HEK293 (cell line): ENCODE data around the gene CXorf65.

Experiments used
- CTCF ChIA-PET: fragments of 350-600 bp; formaldehyde crosslinking; extraction: SDS; loops from one replicate; lab custom pipeline; 2021; ENCODE audit warnings: antibody characterized with exemption; lab: Yijun Ruan, JAX
- POLR2A ChIA-PET: fragments of 300-600 bp; formaldehyde crosslinking; extraction: SDS; loops from one replicate; lab custom pipeline; 2020; ENCODE audit warnings: antibody characterized with exemption, inconsistent platforms; lab: Yijun Ruan, JAX
- H3K27ac ChIP-seq: fragments of 200-500 bp; sonication (Bioruptor generic); 2 replicates; pipeline ENCODE4 v1.5.1; 2014; ENCODE audit warnings: low read depth, low read length, control low read depth, inconsistent platforms; ENCODE audit errors: extremely low read depth
- H3K36me3 ChIP-seq, 2 experiments: fragments of 200-500 bp in 1 of 2; sonication (Bioruptor generic) in 1 of 2; 1 replicate in 1 of 2; 2 replicates in 1 of 2; pipeline ENCODE4 v1.5.1; 2014 to 2017; ENCODE audit warnings: inconsistent platforms in 2 of 2, low read length in 2 of 2; ENCODE audit not compliant: control insufficient read depth in 2 of 2, insufficient read depth in 1 of 2
- H3K4me1 ChIP-seq: fragments of 200-500 bp; sonication (Bioruptor generic); 2 replicates; pipeline ENCODE4 v1.5.1; 2014; ENCODE audit warnings: mild to moderate bottlenecking, low read length, inconsistent platforms; ENCODE audit not compliant: control insufficient read depth, insufficient read depth
- H3K4me3 ChIP-seq: 2 replicates; pipeline ENCODE4 v1.5.1; 2011; ENCODE audit warnings: low read depth, mild to moderate bottlenecking, control low read depth, low read length, moderate library complexity
- H3K9me3 ChIP-seq: fragments of 200-500 bp; sonication (Bioruptor generic); 2 replicates; pipeline ENCODE4 v1.5.1; 2014; ENCODE audit warnings: low read depth, low read length, inconsistent platforms; ENCODE audit not compliant: control insufficient read depth, insufficient read depth
- IKZF3 ChIP-seq: fragments of 450-650 bp; IDR thresholded peaks from 2 replicates; pipeline ENCODE4 v1.5.0; 2018; ENCODE audit warnings: missing biosample characterization, mild to moderate bottlenecking, missing genetic modification characterization, moderate library complexity
- WT1 ChIP-seq: fragments of 450-650 bp; formaldehyde crosslinking; IDR thresholded peaks from 2 replicates; pipeline ENCODE4 v1.5.1; 2016; ENCODE audit warnings: missing biosample characterization, missing genetic modification characterization
- ZBTB7A ChIP-seq: fragments of 450-650 bp; formaldehyde crosslinking; IDR thresholded peaks from 2 replicates; pipeline ENCODE4 v1.5.1; 2016; ENCODE audit warnings: low read depth, missing biosample characterization, missing genetic modification characterization
- ZNF433 ChIP-seq: fragments of 450-650 bp; formaldehyde crosslinking; IDR thresholded peaks from 2 replicates; pipeline ENCODE4 v1.5.1; 2016; ENCODE audit warnings: missing biosample characterization, missing genetic modification characterization, low read depth
- ZNF664 ChIP-seq: fragments of 450-650 bp; formaldehyde crosslinking; IDR thresholded peaks from 2 replicates; pipeline ENCODE4 v1.5.1; 2016; ENCODE audit warnings: missing biosample characterization, missing genetic modification characterization
- TF ChIP-seq, protein P1 (sequence below): IDR thresholded peaks from 2 replicates; pipeline ENCODE4 v1.6.1; 2011; ENCODE audit warnings: mild to moderate bottlenecking, low read depth, low read length, borderline replicate concordance
- TF ChIP-seq, protein P2 (sequence below): fragments of 450-650 bp; IDR thresholded peaks from 2 replicates; pipeline ENCODE4 v1.5.1; 2018; ENCODE audit warnings: missing biosample characterization, missing genetic modification characterization

The CXorf65 gene

DNA sequence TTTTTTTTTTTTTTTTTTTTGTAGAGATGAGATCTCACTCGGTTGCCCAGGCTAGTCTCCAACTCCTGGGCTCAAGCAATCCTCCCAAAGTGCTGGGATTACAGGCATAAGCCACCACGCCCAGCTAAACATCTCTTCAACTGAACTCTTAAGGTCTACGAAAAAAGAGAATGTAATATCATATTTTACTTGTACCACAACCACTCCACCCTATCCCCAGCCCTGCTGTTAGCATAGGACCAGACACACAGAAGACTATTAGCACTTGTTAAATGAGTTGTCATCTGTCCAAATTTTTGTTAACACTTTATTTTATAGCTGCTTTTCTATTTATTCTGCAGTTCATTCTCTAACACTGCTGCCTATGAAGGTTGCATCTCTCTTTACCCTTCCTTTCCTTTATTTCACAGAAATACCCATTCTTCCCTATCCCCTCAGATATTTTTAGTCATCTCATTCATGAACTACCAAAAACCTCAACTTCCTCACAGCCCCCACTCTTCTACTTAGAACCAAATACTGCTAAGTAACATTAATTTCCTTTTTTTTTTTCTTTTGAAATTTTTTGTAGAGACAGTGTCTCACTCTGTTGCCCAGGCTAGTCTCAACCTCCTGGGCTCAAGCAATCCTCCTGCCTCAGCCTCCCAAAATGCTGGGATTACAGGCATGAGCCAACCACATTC is 48.6 kb downstream of the CXorf65 start (continued):
- no peak for TF ChIP-seq WT1 (tag by site-specific recombination)
- no peak for TF ChIP-seq ZNF433 (tag by site-specific recombination)
- no peak for TF ChIP-seq IKZF3 (tag by site-specific recombination)
- TF ChIP-seq, protein P1, sequence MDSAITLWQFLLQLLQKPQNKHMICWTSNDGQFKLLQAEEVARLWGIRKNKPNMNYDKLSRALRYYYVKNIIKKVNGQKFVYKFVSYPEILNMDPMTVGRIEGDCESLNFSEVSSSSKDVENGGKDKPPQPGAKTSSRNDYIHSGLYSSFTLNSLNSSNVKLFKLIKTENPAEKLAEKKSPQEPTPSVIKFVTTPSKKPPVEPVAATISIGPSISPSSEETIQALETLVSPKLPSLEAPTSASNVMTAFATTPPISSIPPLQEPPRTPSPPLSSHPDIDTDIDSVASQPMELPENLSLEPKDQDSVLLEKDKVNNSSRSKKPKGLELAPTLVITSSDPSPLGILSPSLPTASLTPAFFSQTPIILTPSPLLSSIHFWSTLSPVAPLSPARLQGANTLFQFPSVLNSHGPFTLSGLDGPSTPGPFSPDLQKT, result no peak

DNA sequence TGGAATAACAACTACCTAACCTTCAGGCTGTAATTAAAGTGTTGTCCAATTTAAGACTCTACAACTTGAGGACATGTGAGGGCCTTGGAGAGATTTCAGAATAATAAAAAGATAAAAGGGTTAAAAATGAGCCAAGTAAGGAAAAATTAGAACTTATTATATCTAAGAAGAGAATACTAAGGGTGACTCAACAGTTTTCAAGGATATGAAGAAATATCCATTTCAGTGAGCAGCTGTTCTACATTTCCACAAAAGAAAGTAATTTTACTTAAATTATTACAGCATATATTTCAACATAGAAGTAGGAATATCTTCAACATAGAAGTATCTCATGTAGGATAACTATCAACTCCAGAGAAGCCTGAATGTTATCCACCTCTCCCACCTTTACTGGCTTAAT is 49.7 kb downstream of the CXorf65 start:
- no peaks in the 10 kb centered on the region for H3K4me1 ChIP-seq
- CTCF ChIA-PET, result interaction anchor here (1.0 kb wide), 1 partner anchor 25 kb away, joined by 3 read pairs; no protein-coding TSS in a partner anchor
- no peaks in the 10 kb centered on the region; the same call in 1 of the 2 replicates for H3K9me3 ChIP-seq
- no peak overlapping the region for H3K27ac ChIP-seq
- H3K36me3 ChIP-seq, result peaks cover 17 to 48% of the 10 kb centered on the region in 2 experiments
- no peak overlapping the region for H3K4me3 ChIP-seq
- TF ChIP-seq ZNF664 (tag by site-specific recombination) (0 out of 2 replicates have a peak, but pooled peaks have one; percentile 15), ZBTB7A (no peak)
- TF ChIP-seq, protein P2, sequence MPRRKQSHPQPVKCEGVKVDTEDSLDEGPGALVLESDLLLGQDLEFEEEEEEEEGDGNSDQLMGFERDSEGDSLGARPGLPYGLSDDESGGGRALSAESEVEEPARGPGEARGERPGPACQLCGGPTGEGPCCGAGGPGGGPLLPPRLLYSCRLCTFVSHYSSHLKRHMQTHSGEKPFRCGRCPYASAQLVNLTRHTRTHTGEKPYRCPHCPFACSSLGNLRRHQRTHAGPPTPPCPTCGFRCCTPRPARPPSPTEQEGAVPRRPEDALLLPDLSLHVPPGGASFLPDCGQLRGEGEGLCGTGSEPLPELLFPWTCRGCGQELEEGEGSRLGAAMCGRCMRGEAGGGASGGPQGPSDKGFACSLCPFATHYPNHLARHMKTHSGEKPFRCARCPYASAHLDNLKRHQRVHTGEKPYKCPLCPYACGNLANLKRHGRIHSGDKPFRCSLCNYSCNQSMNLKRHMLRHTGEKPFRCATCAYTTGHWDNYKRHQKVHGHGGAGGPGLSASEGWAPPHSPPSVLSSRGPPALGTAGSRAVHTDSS, result no peak
- TF ChIP-seq, all 188 proteins: peak for 1
- POLR2A ChIA-PET, result no interaction called here
